Mesenteric fat pad (tissue), 1 donor: ENCODE data around the gene SARS1. TPM values are rescaled to one million over a fixed set of nuclear protein-coding genes. Genes with fewer than 3 reads are reported as not detected.
"Not testable (repeated sequence)": the region's sequence is repeated elsewhere in the genome, so short reads cannot be mapped to it uniquely, and the experiment has no call there.

Source experiments
- DNase-seq: peaks from one replicate; pipeline ENCODE4 v3.0.0-alpha.2; 2020; ENCODE audit warnings: low spot score
- total RNA-seq: library from RNA; stranded (reverse); fragmentation: NEBNext Ultra II Directional; extraction: Animal tissue kit (Norgen Biotek cat#: 25700); gene quantifications from one replicate; pipeline ENCODE4 v1.2.1, GENCODE V29; 2021
- donor health status: DM: yes; HTN: yes; CAD: no.

Gene SARS1
- total RNA-seq, 1 donor from 2014 or later = 119 TPM

DNA sequence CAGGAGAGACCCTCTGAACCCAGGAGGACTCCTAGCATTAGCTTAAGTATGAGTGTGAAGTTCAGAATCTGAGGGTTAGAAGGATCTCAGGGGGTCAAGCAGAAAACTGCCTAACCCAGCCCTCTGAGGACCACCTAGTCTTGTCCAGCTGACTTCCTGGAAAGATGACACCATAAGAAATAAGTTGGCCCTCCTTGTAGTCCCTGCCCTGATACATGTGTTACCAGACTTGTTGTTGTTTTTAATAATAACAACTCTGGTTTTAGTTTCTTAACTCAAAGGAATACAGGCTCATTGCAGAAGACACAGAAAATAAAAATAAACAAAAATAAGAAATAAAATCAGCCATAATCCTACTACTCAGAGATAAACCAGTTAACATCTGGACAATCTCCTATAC is 21.8 kb upstream of the SARS1 start:
- DNase-seq = no peak

- peak; percentile 24 for DNase-seq
Observed at GRCh38 chr1:109192433-109192832, 21.3 kb upstream of the SARS1 start.

- DNase-seq = peak; percentile 35
Observed at GRCh38 chr1:109193653-109194590, 19.8 kb upstream of the SARS1 start.

DNA sequence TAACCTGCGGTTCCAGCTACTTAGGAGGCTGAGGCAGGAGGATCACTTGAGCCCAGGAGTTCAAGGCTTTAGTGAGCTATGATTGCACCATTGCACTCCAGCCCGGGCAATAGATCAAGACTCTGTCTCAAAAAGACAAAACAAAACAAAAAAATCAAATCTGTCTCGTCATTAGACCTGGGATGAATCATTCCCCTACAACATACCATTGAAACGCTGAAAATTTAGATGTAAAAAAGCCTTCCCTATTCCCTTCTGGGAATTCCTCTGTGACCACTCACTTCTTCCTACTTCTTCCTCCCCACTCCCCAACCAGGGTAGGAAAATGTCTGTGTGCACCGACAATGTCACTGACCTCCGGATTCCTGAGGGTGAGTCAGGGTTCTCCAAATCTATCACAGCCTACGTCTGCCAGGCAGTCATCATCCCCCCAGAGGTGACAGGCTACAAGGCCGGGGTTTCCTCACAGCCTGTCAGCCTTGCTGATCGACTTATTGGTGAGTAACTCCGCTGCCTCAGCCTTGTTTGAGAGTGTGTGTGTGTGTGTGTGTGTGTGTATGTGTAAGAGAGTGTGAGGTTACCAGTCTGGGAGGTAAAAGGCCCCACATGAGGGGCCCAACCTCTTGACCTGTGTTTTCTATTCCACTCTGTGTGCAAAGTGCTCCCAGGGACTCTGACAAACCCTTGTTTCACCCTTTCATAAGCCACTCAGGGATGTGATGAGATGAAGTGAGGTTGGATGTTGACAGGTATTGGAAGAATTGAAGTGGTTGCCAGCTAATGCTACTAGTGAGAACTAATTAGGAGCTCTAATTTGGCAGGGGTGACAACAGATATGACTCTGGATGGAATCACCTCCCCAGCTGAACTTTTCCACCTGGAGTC is 16.3 kb upstream of the SARS1 start:
- peak; percentile 81 for DNase-seq

DNA sequence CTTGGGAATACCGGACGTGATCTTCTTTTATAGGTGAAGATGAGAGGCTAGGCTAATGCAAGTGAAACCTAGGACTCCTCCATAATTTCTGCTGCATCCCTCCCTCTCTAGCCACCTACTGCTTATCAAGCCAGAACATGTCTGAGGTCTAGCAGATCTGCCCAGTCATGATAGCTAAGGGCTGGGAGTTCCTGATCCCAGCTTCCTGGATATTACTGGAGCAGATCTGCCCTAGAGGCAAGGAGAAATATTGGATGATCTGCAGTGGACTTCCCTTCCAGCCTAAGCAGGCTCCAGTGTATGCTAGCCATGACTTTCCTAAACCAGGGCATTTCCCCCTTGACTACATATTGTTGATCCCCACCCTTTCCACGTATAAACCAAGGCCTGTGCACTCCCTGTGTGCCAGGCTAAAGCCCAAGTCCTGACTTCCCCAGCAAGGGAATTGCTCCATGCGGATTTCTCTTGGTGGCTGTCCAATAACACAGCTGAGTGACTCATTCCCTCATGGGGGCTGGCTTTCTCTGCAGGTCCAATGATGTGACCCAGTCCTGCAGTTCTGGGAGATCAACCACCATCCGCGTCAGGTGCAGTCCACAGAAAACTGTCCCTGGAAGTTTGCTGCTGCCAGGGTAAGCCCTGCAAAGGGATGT is 15.5 kb upstream of the SARS1 start:
- peak; percentile 64 for DNase-seq

- DNase-seq = peak; percentile 5
Observed at GRCh38 chr1:109198745-109199144, 15.0 kb upstream of the SARS1 start.

- DNase-seq = no peak
Observed at GRCh38 chr1:109199710-109200109, 14.0 kb upstream of the SARS1 start.

GRCh38 chr1:109201123-109201703 is 12.5 kb upstream of the SARS1 start:
- no peak for DNase-seq

DNA sequence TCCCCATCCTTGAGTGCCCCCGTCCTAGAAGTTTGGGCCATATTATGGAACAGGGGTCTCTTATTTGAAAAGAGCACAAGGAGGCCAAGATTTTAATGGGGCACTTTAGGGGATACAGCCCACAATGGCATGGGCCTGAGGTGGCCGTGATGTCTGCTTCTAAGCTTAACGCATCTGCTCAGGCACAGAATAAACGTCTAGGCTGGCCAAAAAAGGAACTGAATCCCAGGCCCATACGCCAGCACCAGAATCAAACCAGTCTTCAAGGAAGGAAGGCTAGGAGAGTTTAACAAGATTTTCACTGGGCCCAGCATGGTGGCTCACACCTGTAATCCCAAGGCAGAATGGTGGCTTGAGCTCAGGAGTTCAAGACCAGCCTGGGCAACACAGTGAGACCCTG is 9.2 kb upstream of the SARS1 start:
- no peak for DNase-seq

DNA sequence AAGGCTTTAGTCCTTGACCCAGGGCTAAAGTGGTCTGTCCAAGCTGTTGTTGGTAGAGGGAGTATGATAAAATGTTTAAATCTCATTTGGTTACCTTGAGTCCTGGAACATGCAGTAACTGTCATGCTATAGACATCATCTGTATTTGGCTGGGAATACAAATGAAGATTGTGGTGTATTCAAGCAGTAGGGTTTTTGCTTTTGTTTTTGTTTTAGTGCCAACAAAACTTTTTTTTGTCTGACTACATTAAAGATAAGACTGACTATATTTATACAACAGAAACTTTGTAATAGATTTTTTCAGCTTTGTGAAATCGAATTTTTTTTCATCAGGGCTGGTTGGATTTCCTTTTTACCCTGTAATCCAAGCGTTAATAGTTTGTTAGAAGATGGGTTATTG is 7.4 kb upstream of the SARS1 start:
- DNase-seq = no peak

DNA sequence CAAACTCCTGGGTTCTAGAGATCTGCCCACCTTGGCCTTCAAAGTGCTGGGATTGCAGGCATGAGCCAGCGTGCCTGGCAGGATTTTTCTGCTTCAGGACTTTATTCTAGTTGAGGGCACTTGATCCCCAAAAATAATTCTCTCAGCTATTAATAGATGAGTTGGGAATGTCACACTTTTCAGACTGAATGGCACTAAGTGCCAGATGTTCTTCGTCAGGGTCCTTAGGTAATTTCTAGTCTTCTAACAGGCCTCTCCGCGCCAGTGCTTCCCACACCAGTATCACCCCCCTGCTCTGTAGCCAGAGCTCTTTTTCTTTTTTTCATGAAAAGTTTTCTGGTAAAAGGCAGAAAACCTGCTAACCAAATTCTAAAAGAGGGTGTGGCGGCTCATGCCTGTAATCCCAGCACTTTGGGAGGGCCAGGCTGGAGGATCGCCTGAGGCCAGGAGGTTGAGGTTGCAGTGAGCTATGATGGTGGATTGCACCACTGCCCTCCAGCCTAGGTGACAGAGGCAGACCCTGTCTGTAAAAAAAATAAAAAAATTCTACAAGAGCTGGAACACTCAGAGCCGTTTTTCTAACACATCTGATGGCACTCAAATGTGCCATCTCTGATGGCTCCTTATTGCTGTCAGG is 6.1 kb upstream of the SARS1 start:
- no peak for DNase-seq

- no peak for DNase-seq
Observed at GRCh38 chr1:109208394-109208793, 5.3 kb upstream of the SARS1 start.

GRCh38 chr1:109208836-109209463 is 4.8 kb upstream of the SARS1 start:
- DNase-seq = no peak

- DNase-seq = no peak
Observed at GRCh38 chr1:109210058-109210457, 3.7 kb upstream of the SARS1 start.

DNA sequence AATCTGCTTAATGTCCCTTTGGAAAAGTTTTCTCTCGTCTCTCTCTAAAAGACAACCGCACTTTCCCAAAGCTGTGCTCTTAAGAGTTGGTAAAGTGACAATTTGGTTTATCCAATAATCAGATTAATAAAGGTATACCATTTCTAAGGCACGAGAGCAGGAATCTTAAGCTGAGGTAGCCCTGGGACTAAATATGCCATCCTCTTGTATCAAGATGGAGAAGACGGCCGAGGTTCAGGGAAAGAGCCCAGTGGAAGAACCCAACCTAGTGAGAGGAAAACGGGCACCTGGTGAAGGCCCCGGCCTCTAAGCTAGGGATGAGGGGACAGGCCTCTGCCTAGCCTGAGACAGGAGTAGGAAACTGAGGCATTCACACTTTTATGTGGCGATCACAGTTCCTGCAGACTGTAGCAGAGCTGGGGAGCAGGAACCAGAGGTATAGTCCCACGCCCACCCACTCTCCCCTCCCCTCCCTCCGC is 334 bp upstream of the SARS1 start:
- DNase-seq = no peak

- DNase-seq = no peak
Observed at GRCh38 chr1:109214695-109215623, 1.2 kb downstream of the SARS1 start.

GRCh38 chr1:109216662-109217061 is 2.9 kb downstream of the SARS1 start:
- no peak for DNase-seq

GRCh38 chr1:109218516-109218915 is 4.8 kb downstream of the SARS1 start:
- DNase-seq = no peak

GRCh38 chr1:109221201-109221600 is 7.5 kb downstream of the SARS1 start:
- not testable (repeated sequence) for DNase-seq
